ENCODE data around the gene NLGN1.

NLGN1 gene

GRCh38 chr3:174062923-174063322 lies 665.4 kb downstream of the NLGN1 start:
- H3K27ac Mint-ChIP-seq, result no peak overlapping the region
- no peak for DNase-seq (ENCODE audit: low spot score)
- H3K4me1 Mint-ChIP-seq (ENCODE audit: low read depth), result no peaks in the 10 kb centered on the region
- no peak overlapping the region for H3K4me3 Mint-ChIP-seq
- H3K9me3 Mint-ChIP-seq, result no peaks in the 10 kb centered on the region
- H3K36me3 Mint-ChIP-seq (ENCODE audit: low read depth), result no peaks in the 10 kb centered on the region
- no peaks in the 10 kb centered on the region for H3K27me3 Mint-ChIP-seq (ENCODE audit: low read depth)

- Mint-ChIP-seq H3K27me3 (ENCODE audit: low read depth) (no peaks in the 10 kb centered on the region), H3K4me3 (no peak overlapping the region), H3K4me1 (ENCODE audit: low read depth) (no peaks in the 10 kb centered on the region), H3K36me3 (ENCODE audit: low read depth) (no peaks in the 10 kb centered on the region), H3K27ac (no peak overlapping the region), H3K9me3 (no peaks in the 10 kb centered on the region)
- DNase-seq (ENCODE audit: low spot score), result no peak
Measured at GRCh38 chr3:174068035-174068434, 670.5 kb downstream of the NLGN1 start.

GRCh38 chr3:174072675-174073074 lies 675.1 kb downstream of the NLGN1 start:
- DNase-seq (ENCODE audit: low spot score), result no peak
- no peaks in the 10 kb centered on the region for H3K4me1 Mint-ChIP-seq (ENCODE audit: low read depth)
- no peaks in the 10 kb centered on the region for H3K27me3 Mint-ChIP-seq (ENCODE audit: low read depth)
- no peaks in the 10 kb centered on the region for H3K36me3 Mint-ChIP-seq (ENCODE audit: low read depth)
- H3K4me3 Mint-ChIP-seq, result no peak overlapping the region
- H3K9me3 Mint-ChIP-seq, result no peaks in the 10 kb centered on the region
- no peak overlapping the region for H3K27ac Mint-ChIP-seq

GRCh38 chr3:174083706-174084105 lies 686.2 kb downstream of the NLGN1 start:
- Mint-ChIP-seq H3K9me3 (no peaks in the 10 kb centered on the region), H3K4me3 (no peak overlapping the region), H3K36me3 (ENCODE audit: low read depth) (no peaks in the 10 kb centered on the region), H3K27me3 (ENCODE audit: low read depth) (no peaks in the 10 kb centered on the region), H3K4me1 (ENCODE audit: low read depth) (no peaks in the 10 kb centered on the region), H3K27ac (no peak overlapping the region)
- DNase-seq (ENCODE audit: low spot score), result no peak

GRCh38 chr3:174089592-174089991 lies 692.0 kb downstream of the NLGN1 start:
- H3K4me3 Mint-ChIP-seq, result no peak overlapping the region
- H3K27ac Mint-ChIP-seq, result no peak overlapping the region
- no peaks in the 10 kb centered on the region for H3K27me3 Mint-ChIP-seq (ENCODE audit: low read depth)
- no peaks in the 10 kb centered on the region for H3K4me1 Mint-ChIP-seq (ENCODE audit: low read depth)
- no peak for DNase-seq (ENCODE audit: low spot score)
- no peaks in the 10 kb centered on the region for H3K9me3 Mint-ChIP-seq
- no peaks in the 10 kb centered on the region for H3K36me3 Mint-ChIP-seq (ENCODE audit: low read depth)

GRCh38 chr3:174094669-174095068 lies 697.1 kb downstream of the NLGN1 start:
- Mint-ChIP-seq H3K27me3 (ENCODE audit: low read depth) (no peaks in the 10 kb centered on the region), H3K27ac (no peak overlapping the region), H3K9me3 (no peaks in the 10 kb centered on the region), H3K4me1 (ENCODE audit: low read depth) (no peaks in the 10 kb centered on the region), H3K36me3 (ENCODE audit: low read depth) (no peaks in the 10 kb centered on the region), H3K4me3 (no peak overlapping the region)
- no peak for DNase-seq (ENCODE audit: low spot score)

- H3K4me3 Mint-ChIP-seq, result no peak overlapping the region
- no peak for DNase-seq (ENCODE audit: low spot score)
- H3K27ac Mint-ChIP-seq, result no peak overlapping the region
- no peaks in the 10 kb centered on the region for H3K4me1 Mint-ChIP-seq (ENCODE audit: low read depth)
- no peaks in the 10 kb centered on the region for H3K36me3 Mint-ChIP-seq (ENCODE audit: low read depth)
- H3K27me3 Mint-ChIP-seq (ENCODE audit: low read depth), result no peaks in the 10 kb centered on the region
- H3K9me3 Mint-ChIP-seq, result no peaks in the 10 kb centered on the region
Measured at GRCh38 chr3:174097686-174098085, 700.1 kb downstream of the NLGN1 start.

- no peak overlapping the region for H3K4me3 Mint-ChIP-seq
- H3K4me1 Mint-ChIP-seq (ENCODE audit: low read depth), result no peaks in the 10 kb centered on the region
- DNase-seq (ENCODE audit: low spot score), result no peak
- no peak overlapping the region for H3K27ac Mint-ChIP-seq
- H3K27me3 Mint-ChIP-seq (ENCODE audit: low read depth), result no peaks in the 10 kb centered on the region
- H3K36me3 Mint-ChIP-seq (ENCODE audit: low read depth), result no peaks in the 10 kb centered on the region
- H3K9me3 Mint-ChIP-seq, result no peaks in the 10 kb centered on the region
Measured at GRCh38 chr3:174098746-174099145, 701.2 kb downstream of the NLGN1 start.

GRCh38 chr3:174099724-174100123 lies 702.2 kb downstream of the NLGN1 start:
- no peak overlapping the region for H3K27ac Mint-ChIP-seq
- H3K36me3 Mint-ChIP-seq (ENCODE audit: low read depth), result no peaks in the 10 kb centered on the region
- no peak for DNase-seq (ENCODE audit: low spot score)
- H3K27me3 Mint-ChIP-seq (ENCODE audit: low read depth), result no peaks in the 10 kb centered on the region
- no peaks in the 10 kb centered on the region for H3K9me3 Mint-ChIP-seq
- H3K4me3 Mint-ChIP-seq, result no peak overlapping the region
- H3K4me1 Mint-ChIP-seq (ENCODE audit: low read depth), result no peaks in the 10 kb centered on the region

- no peak overlapping the region for H3K4me3 Mint-ChIP-seq
- H3K36me3 Mint-ChIP-seq (ENCODE audit: low read depth), result no peaks in the 10 kb centered on the region
- no peaks in the 10 kb centered on the region for H3K9me3 Mint-ChIP-seq
- H3K27ac Mint-ChIP-seq, result no peak overlapping the region
- no peaks in the 10 kb centered on the region for H3K4me1 Mint-ChIP-seq (ENCODE audit: low read depth)
- DNase-seq (ENCODE audit: low spot score), result no peak
- H3K27me3 Mint-ChIP-seq (ENCODE audit: low read depth), result no peaks in the 10 kb centered on the region
Measured at GRCh38 chr3:174100744-174101143, 703.2 kb downstream of the NLGN1 start.

GRCh38 chr3:174101244-174101643 lies 703.7 kb downstream of the NLGN1 start:
- Mint-ChIP-seq H3K4me3 (no peak overlapping the region), H3K4me1 (ENCODE audit: low read depth) (no peaks in the 10 kb centered on the region), H3K9me3 (no peaks in the 10 kb centered on the region), H3K36me3 (ENCODE audit: low read depth) (no peaks in the 10 kb centered on the region), H3K27ac (no peak overlapping the region), H3K27me3 (ENCODE audit: low read depth) (no peaks in the 10 kb centered on the region)
- DNase-seq (ENCODE audit: low spot score), result no peak

- no peaks in the 10 kb centered on the region for H3K4me1 Mint-ChIP-seq (ENCODE audit: low read depth)
- H3K9me3 Mint-ChIP-seq, result no peaks in the 10 kb centered on the region
- no peak overlapping the region for H3K4me3 Mint-ChIP-seq
- H3K36me3 Mint-ChIP-seq (ENCODE audit: low read depth), result no peaks in the 10 kb centered on the region
- no peak overlapping the region for H3K27ac Mint-ChIP-seq
- H3K27me3 Mint-ChIP-seq (ENCODE audit: low read depth), result no peaks in the 10 kb centered on the region
- no peak for DNase-seq (ENCODE audit: low spot score)
Measured at GRCh38 chr3:174102274-174102673, 704.7 kb downstream of the NLGN1 start.

GRCh38 chr3:174102866-174103265 lies 705.3 kb downstream of the NLGN1 start:
- DNase-seq (ENCODE audit: low spot score), result no peak
- no peaks in the 10 kb centered on the region for H3K9me3 Mint-ChIP-seq
- H3K27me3 Mint-ChIP-seq (ENCODE audit: low read depth), result no peaks in the 10 kb centered on the region
- no peak overlapping the region for H3K27ac Mint-ChIP-seq
- no peaks in the 10 kb centered on the region for H3K36me3 Mint-ChIP-seq (ENCODE audit: low read depth)
- no peaks in the 10 kb centered on the region for H3K4me1 Mint-ChIP-seq (ENCODE audit: low read depth)
- H3K4me3 Mint-ChIP-seq, result no peak overlapping the region

GRCh38 chr3:174110761-174111160 lies 713.2 kb downstream of the NLGN1 start:
- no peaks in the 10 kb centered on the region for H3K4me1 Mint-ChIP-seq (ENCODE audit: low read depth)
- DNase-seq (ENCODE audit: low spot score), result no peak
- no peaks in the 10 kb centered on the region for H3K9me3 Mint-ChIP-seq
- H3K27me3 Mint-ChIP-seq (ENCODE audit: low read depth), result no peaks in the 10 kb centered on the region
- H3K27ac Mint-ChIP-seq, result no peak overlapping the region
- no peak overlapping the region for H3K4me3 Mint-ChIP-seq
- H3K36me3 Mint-ChIP-seq (ENCODE audit: low read depth), result no peaks in the 10 kb centered on the region

- Mint-ChIP-seq H3K36me3 (ENCODE audit: low read depth) (no peaks in the 10 kb centered on the region), H3K9me3 (no peaks in the 10 kb centered on the region), H3K4me1 (ENCODE audit: low read depth) (no peaks in the 10 kb centered on the region), H3K4me3 (no peak overlapping the region), H3K27ac (no peak overlapping the region), H3K27me3 (ENCODE audit: low read depth) (no peaks in the 10 kb centered on the region)
- DNase-seq (ENCODE audit: low spot score), result no peak
Measured at GRCh38 chr3:174111776-174112175, 714.2 kb downstream of the NLGN1 start.

Data from T-helper 2 cell treated with Interferon-gamma antibody and Interleukin-4, amounts not matched to agents 5 μg/mL and 100 μg/mL, for 36 hours (primary cell).